DMS79 (cell line): Measurements from ENCODE around the gene FAM234A.

Source experiments
- DNase-seq: peaks from one replicate; lab custom pipeline; 2025; lab: John Stamatoyannopoulos, UW

The FAM234A gene

GRCh38 chr16:297832-298231 is 63.2 kb downstream of the FAM234A start:
- DNase-seq, result no peak

DNA sequence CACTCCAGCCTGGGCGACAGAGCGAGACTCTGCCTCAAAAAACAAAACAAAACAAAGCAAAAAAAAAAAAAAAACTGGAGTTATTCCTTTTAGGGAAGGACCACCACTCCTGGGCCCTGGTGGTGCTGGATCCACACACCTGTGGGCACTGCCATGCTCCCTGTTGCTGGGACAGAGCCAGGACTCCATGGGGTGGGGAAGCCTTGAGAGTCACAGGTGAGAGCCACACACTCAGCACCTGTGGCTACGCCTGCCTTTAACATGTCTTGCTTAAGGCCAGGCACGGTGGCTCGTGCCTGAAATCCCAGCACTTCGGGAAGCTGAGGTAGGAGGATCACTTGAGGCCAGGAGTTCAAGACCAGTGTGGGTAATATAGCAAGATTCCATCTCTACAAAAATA is 66.6 kb downstream of the FAM234A start:
- no peak for DNase-seq

DNA sequence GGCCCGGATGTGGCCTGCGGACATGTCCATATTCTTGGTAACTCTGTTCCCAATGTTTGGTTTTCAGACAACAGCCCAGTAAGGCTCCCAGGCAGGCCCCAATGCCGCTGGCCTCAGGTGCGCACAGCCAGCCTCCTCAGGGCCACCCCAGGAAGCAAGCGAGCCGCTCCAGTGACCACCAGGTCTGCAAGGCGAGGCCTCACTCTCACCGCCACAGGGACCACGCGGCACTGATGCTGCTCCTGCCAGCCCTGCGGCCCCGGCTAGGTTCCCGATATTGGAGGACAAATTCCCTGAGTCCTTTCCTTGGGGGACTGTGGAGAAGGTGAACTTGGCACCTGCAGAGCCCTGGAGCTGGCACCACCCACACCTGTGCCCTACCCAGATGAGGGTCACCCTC is 67.3 kb downstream of the FAM234A start:
- DNase-seq, result no peak

DNA sequence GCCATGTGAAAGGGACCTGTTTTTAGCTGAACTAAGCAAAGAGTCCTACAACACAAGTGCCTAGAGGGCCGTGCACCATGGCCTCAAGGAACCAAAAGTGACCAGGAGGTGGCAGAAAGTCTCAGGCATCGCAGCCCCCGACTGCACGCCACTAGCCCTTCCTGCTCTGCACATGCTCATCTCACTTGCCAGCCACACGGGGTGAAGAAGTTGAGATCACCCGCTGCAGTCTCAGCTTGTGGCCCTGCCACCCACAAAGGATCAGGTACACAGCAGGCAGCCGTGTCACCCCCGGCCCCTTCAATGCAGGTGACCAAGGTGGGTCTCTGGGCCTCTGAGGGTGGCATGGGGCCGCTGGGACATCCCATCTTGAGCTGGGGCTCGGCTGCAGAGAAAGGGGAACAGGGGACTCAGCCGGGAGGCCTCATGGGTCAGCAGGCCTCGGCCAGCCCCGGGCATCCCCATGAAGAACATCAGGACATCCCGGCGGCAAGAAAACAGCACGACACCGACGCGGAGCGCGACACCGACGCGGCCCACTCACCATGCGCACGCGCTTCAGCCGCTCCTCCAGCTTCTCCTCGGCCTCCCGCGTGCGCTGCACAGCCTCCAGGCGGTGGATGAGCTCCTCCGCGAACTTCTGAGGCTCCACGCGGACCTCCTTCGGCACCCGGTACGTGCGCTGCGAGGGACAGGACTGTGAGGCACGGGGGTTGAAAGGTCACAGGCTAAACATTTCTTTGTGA is 69.3 kb downstream of the FAM234A start:
- DNase-seq, result no peak

DNA sequence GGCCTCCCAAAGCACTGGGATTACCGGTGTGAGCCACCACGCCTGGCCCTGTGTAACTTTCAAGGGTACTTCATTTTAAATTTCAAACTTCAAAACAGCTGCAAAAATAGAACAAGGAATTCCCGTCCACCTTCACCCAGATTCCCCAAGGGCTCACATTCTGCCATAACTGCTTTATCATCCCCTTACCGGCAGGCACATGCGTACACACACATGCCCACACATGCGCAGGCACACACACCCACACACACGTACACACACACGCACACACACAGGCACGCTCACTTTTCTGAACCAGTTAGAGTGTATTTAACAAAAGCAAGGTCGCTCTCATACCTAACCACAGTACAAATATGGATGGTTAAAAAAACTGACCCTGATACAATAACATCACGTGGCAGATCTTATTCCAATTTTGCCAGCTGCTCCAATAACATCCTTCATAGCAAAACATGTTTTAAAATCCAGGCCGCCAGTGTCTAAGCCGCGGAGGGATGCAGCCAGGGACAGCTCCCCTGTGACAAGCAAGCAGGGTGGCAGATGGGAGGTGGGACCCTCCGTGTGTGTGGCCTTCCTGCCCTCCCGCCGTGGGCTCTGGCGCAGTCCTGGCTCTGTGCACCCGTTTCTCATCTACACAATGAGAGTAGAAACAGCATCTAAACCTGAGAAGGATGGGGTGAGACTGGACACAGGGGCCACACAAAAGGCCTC is 71.5 kb downstream of the FAM234A start:
- DNase-seq, result no peak

GRCh38 chr16:306911-307370 is 72.3 kb downstream of the FAM234A start:
- peak; percentile 62 for DNase-seq

DNA sequence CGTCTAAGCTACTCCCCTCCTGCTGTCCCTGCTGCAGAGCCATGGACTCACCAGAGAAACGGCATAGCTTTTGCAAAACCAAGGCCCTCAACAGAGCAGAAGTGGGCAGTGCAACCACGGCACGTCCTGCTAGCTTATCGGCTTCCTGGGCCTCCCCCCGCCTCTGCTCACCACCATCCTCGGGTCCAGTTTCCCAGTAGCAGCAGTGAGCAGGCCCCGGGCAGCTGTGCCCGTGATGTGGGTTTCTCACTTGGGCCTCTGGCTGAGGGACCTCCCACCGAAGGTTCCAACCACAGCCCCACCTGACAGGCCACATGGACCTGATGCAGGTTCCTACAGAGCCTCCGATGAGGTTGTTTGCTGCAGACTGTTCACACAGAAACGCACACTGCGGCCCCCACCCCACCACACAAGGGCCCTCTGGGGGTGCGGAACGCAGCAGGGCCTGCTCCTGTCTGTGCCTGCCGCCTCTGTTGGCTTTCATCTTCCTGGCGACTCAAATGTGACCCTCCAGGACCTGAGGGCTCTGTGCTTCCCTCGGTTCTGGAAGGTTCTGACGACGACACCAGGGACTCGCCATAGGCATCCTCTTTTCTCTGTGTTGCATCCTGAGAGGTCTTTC is 73.2 kb downstream of the FAM234A start:
- DNase-seq, result no peak

DNA sequence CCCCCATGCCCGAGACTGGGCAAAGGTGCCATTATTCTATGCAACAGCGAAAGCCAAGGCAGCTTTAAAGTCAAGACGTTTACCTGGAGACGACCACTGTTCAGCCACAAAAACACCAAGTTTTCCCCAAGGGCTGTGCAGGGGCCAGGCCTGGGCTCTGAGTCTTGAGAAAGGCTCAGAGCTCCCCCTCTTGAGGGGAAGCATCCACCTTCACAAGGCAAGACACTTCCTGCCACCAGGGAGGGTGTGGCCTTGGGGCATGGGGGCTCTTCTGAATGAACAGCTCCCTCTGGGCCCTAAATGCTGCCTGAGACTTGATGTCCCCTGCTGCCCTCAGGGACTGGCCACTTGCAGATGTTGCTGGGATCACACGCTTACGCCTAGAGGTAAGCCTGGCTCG is 74.9 kb downstream of the FAM234A start:
- no peak for DNase-seq

- DNase-seq, result no peak
These were observed 77.1 kb downstream of the FAM234A start for GRCh38 chr16:311725-312124.

- DNase-seq, result no peak
These were observed 79.7 kb downstream of the FAM234A start for GRCh38 chr16:314351-314750.

GRCh38 chr16:314795-315299 is 80.2 kb downstream of the FAM234A start:
- peak; percentile 7 for DNase-seq
